ENCODE results near the gene ADM.
"Not testable (repeated sequence)": the region's sequence is repeated elsewhere in the genome, so short reads cannot be mapped to it uniquely, and the experiment has no call there.

ADM gene

GRCh38 chr11:10304495-10305261 lies at the start of gene ADM:
ADM (plus strand) TSS chr11:10305073; CDS start chr11:10305701, 628 bp downstream.
- DNase-seq: peak in 1 of 2 donors; percentile 28

- DNase-seq: no peak
Measured at GRCh38 chr11:10255388-10256125, 49.3 kb upstream of the ADM start.

- DNase-seq: no peak
Measured at GRCh38 chr11:10257478-10257877, 47.4 kb upstream of the ADM start.

- no peak for DNase-seq
Measured at GRCh38 chr11:10261821-10262220, 43.1 kb upstream of the ADM start.

- DNase-seq: no peak
Measured at GRCh38 chr11:10263929-10264328, 40.9 kb upstream of the ADM start.

GRCh38 chr11:10264716-10265115 lies 40.2 kb upstream of the ADM start:
- DNase-seq: not testable (repeated sequence)

- no peak for DNase-seq
Measured at GRCh38 chr11:10265936-10266335, 38.9 kb upstream of the ADM start.

GRCh38 chr11:10267821-10268220 lies 37.1 kb upstream of the ADM start:
- no peak for DNase-seq

- no peak for DNase-seq
Measured at GRCh38 chr11:10268746-10269488, 36.0 kb upstream of the ADM start.

GRCh38 chr11:10272132-10272531 lies 32.7 kb upstream of the ADM start:
- DNase-seq: no peak

- no peak for DNase-seq
Measured at GRCh38 chr11:10273738-10274137, 31.1 kb upstream of the ADM start.

GRCh38 chr11:10274726-10275125 lies 30.1 kb upstream of the ADM start:
- DNase-seq: no peak

- DNase-seq: no peak
Measured at GRCh38 chr11:10275714-10276113, 29.2 kb upstream of the ADM start.

- DNase-seq: no peak
Measured at GRCh38 chr11:10282117-10282516, 22.8 kb upstream of the ADM start.

GRCh38 chr11:10283991-10284390 lies 20.9 kb upstream of the ADM start:
- no peak for DNase-seq

- DNase-seq: no peak
Measured at GRCh38 chr11:10285148-10285802, 19.6 kb upstream of the ADM start.

GRCh38 chr11:10287140-10287539 lies 17.7 kb upstream of the ADM start:
- no peak for DNase-seq

GRCh38 chr11:10287766-10288715 lies 16.8 kb upstream of the ADM start:
- DNase-seq: no peak

- DNase-seq: no peak
Measured at GRCh38 chr11:10288881-10289764, 15.8 kb upstream of the ADM start.

- DNase-seq: no peak
Measured at GRCh38 chr11:10289765-10290380, 15.0 kb upstream of the ADM start.
